ENCODE measurements around the gene CIART.
"Not testable (repeated sequence)": the region's sequence is repeated elsewhere in the genome, so short reads cannot be mapped to it uniquely, and the experiment has no call there.

Gene CIART

GRCh38 chr1:150237176-150237575, 45.2 kb upstream of the CIART start:
- no CpG with 5 or more reads among the region's 13 CpGs for WGBS (ENCODE audit: extremely low coverage, insufficient coverage, insufficient read length)
- not testable (repeated sequence) for H4K91ac ChIP-seq (ENCODE audit: low read depth, low read length); H3K36me3 ChIP-seq (ENCODE audit: control insufficient read depth in 1 of 2, insufficient read depth in 2 of 2, low read length in 2 of 2)

DNA sequence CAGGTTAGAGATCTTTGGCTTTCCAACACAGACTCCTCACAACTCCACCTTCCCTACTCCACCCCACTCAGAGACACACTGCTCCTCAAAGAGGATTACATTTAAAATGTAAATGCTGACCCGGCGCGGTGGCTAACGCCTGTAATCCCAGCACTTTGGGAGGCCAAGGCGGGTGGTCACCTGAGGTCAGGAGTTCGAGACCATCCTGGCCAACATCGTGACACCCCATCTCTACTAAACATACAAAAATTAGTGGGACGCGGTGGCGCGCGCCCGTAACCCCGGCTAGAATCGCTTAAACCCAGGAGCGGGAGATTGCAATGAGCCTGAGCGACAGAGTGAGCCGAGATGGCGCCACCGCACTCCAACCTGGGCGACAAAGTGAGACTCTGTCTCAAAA, 44.6 kb upstream of the CIART start:
- no peak for DNase-seq
- Histone ChIP-seq H2AK5ac (ENCODE audit: low read length) (no peak overlapping the region), H4K91ac (ENCODE audit: low read depth, low read length) (no peak overlapping the region), H3K9ac (ENCODE audit: low read length) (no peak overlapping the region), H3K4ac (ENCODE audit: low read depth, low read length) (no peak overlapping the region), H3K4me3 (ENCODE audit: low read depth, low read length) (no peak overlapping the region), H3K4me2 (ENCODE audit: low read length) (no peak overlapping the region), H3K23ac (ENCODE audit: low read length) (no peak overlapping the region), H4K12ac (ENCODE audit: low read depth, low read length) (no peak overlapping the region), H3K27ac (ENCODE audit: low read depth, low read length) (no peak overlapping the region), H3K4me1 (ENCODE audit: control insufficient read depth in 1 of 2, insufficient read depth in 2 of 2, low read length in 2 of 2) (no peaks in the 10 kb centered on the region), H3K18ac (ENCODE audit: low read length) (no peak overlapping the region), H2BK12ac (ENCODE audit: low read length) (no peak overlapping the region), H2BK5ac (ENCODE audit: low read depth, low read length, poor library complexity) (no peak overlapping the region), H2BK120ac (ENCODE audit: insufficient read depth, low read length, poor library complexity) (no peak overlapping the region), H2AFZ (ENCODE audit: insufficient read depth, low read length, poor library complexity) (no peak overlapping the region), H3K36me3 (ENCODE audit: control insufficient read depth in 1 of 2, insufficient read depth in 2 of 2, low read length in 2 of 2) (no peaks in the 10 kb centered on the region), H3K79me2 (ENCODE audit: control insufficient read depth, insufficient read depth, low read length, poor library complexity) (peaks cover 15% of the 10 kb centered on the region), H3K14ac (ENCODE audit: low read length) (no peak overlapping the region), H4K8ac (ENCODE audit: low read depth, low read length) (no peak overlapping the region), H3K79me1 (ENCODE audit: low read length) (peaks cover 17% of the 10 kb centered on the region), H3K9me3 (ENCODE audit: insufficient read depth, low read depth, low read length) (no peaks in the 10 kb centered on the region), H3K27me3 (ENCODE audit: insufficient read depth, low read length) (no peaks in the 10 kb centered on the region)
- WGBS (ENCODE audit: extremely low coverage, insufficient coverage, insufficient read length), result no CpG with 5 or more reads among the region's 21 CpGs

More at GRCh38 chr1:150237176-150237575, 45.2 kb upstream of the CIART start:
- not testable (repeated sequence) for H2AK5ac ChIP-seq (ENCODE audit: low read length); H3K9me3 ChIP-seq (ENCODE audit: insufficient read depth, low read depth, low read length); H2AFZ ChIP-seq (ENCODE audit: insufficient read depth, low read length, poor library complexity); H3K14ac ChIP-seq (ENCODE audit: low read length); H3K27me3 ChIP-seq (ENCODE audit: insufficient read depth, low read length); H4K12ac ChIP-seq (ENCODE audit: low read depth, low read length); H3K9ac ChIP-seq (ENCODE audit: low read length); H3K4me1 ChIP-seq (ENCODE audit: control insufficient read depth in 1 of 2, insufficient read depth in 2 of 2, low read length in 2 of 2); H2BK120ac ChIP-seq (ENCODE audit: insufficient read depth, low read length, poor library complexity); H3K4me3 ChIP-seq (ENCODE audit: low read depth, low read length); H3K23ac ChIP-seq (ENCODE audit: low read length); H2BK5ac ChIP-seq (ENCODE audit: low read depth, low read length, poor library complexity); H4K8ac ChIP-seq (ENCODE audit: low read depth, low read length); H2BK12ac ChIP-seq (ENCODE audit: low read length); DNase-seq; H3K27ac ChIP-seq (ENCODE audit: low read depth, low read length); H3K18ac ChIP-seq (ENCODE audit: low read length); H3K4ac ChIP-seq (ENCODE audit: low read depth, low read length); H3K4me2 ChIP-seq (ENCODE audit: low read length)
- Histone ChIP-seq H3K79me1 (ENCODE audit: low read length) (peaks cover 17% of the 10 kb centered on the region), H3K79me2 (ENCODE audit: control insufficient read depth, insufficient read depth, low read length, poor library complexity) (peaks cover 15% of the 10 kb centered on the region)

- Histone ChIP-seq H4K91ac (ENCODE audit: low read depth, low read length) (no peak overlapping the region), H3K18ac (ENCODE audit: low read length) (no peak overlapping the region), H4K12ac (ENCODE audit: low read depth, low read length) (no peak overlapping the region), H3K14ac (ENCODE audit: low read length) (no peak overlapping the region), H3K9ac (ENCODE audit: low read length) (no peak overlapping the region), H2AK5ac (ENCODE audit: low read length) (no peak overlapping the region), H3K27ac (ENCODE audit: low read depth, low read length) (no peak overlapping the region), H3K36me3 (ENCODE audit: control insufficient read depth in 1 of 2, insufficient read depth in 2 of 2, low read length in 2 of 2) (no peaks in the 10 kb centered on the region), H4K8ac (ENCODE audit: low read depth, low read length) (no peak overlapping the region), H3K4ac (ENCODE audit: low read depth, low read length) (no peak overlapping the region), H2BK120ac (ENCODE audit: insufficient read depth, low read length, poor library complexity) (no peak overlapping the region), H3K9me3 (ENCODE audit: insufficient read depth, low read depth, low read length) (no peaks in the 10 kb centered on the region), H3K79me1 (ENCODE audit: low read length) (no peaks in the 10 kb centered on the region), H3K4me1 (ENCODE audit: control insufficient read depth in 1 of 2, insufficient read depth in 2 of 2, low read length in 2 of 2) (no peaks in the 10 kb centered on the region), H3K79me2 (ENCODE audit: control insufficient read depth, insufficient read depth, low read length, poor library complexity) (no peaks in the 10 kb centered on the region), H2AFZ (ENCODE audit: insufficient read depth, low read length, poor library complexity) (no peak overlapping the region), H3K4me2 (ENCODE audit: low read length) (no peak overlapping the region), H3K23ac (ENCODE audit: low read length) (no peak overlapping the region), H2BK5ac (ENCODE audit: low read depth, low read length, poor library complexity) (no peak overlapping the region), H2BK12ac (ENCODE audit: low read length) (no peak overlapping the region), H3K27me3 (ENCODE audit: insufficient read depth, low read length) (no peaks in the 10 kb centered on the region), H3K4me3 (ENCODE audit: low read depth, low read length) (no peak overlapping the region)
- DNase-seq, result no peak
- WGBS (ENCODE audit: extremely low coverage, insufficient coverage, insufficient read length), result no CpG with 5 or more reads among the region's 3 CpGs
Measured at GRCh38 chr1:150243003-150243402, 39.4 kb upstream of the CIART start.

- Histone ChIP-seq H2BK120ac (ENCODE audit: insufficient read depth, low read length, poor library complexity) (no peak overlapping the region), H3K4ac (ENCODE audit: low read depth, low read length) (no peak overlapping the region), H3K9ac (ENCODE audit: low read length) (no peak overlapping the region), H3K27me3 (ENCODE audit: insufficient read depth, low read length) (no peaks in the 10 kb centered on the region), H3K23ac (ENCODE audit: low read length) (no peak overlapping the region), H3K9me3 (ENCODE audit: insufficient read depth, low read depth, low read length) (no peaks in the 10 kb centered on the region), H3K4me2 (ENCODE audit: low read length) (no peak overlapping the region), H3K36me3 (ENCODE audit: control insufficient read depth in 1 of 2, insufficient read depth in 2 of 2, low read length in 2 of 2) (no peaks in the 10 kb centered on the region), H3K14ac (ENCODE audit: low read length) (no peak overlapping the region), H3K4me1 (ENCODE audit: control insufficient read depth in 1 of 2, insufficient read depth in 2 of 2, low read length in 2 of 2) (no peaks in the 10 kb centered on the region), H4K91ac (ENCODE audit: low read depth, low read length) (no peak overlapping the region), H2BK12ac (ENCODE audit: low read length) (no peak overlapping the region), H3K27ac (ENCODE audit: low read depth, low read length) (no peak overlapping the region), H3K18ac (ENCODE audit: low read length) (no peak overlapping the region), H4K8ac (ENCODE audit: low read depth, low read length) (no peak overlapping the region), H3K79me2 (ENCODE audit: control insufficient read depth, insufficient read depth, low read length, poor library complexity) (no peaks in the 10 kb centered on the region), H2AK5ac (ENCODE audit: low read length) (no peak overlapping the region), H2BK5ac (ENCODE audit: low read depth, low read length, poor library complexity) (no peak overlapping the region), H2AFZ (ENCODE audit: insufficient read depth, low read length, poor library complexity) (no peak overlapping the region), H4K12ac (ENCODE audit: low read depth, low read length) (no peak overlapping the region), H3K4me3 (ENCODE audit: low read depth, low read length) (no peak overlapping the region), H3K79me1 (ENCODE audit: low read length) (no peaks in the 10 kb centered on the region)
- no peak for DNase-seq
- WGBS (ENCODE audit: extremely low coverage, insufficient coverage, insufficient read length), result no CpG with 5 or more reads among the region's 2 CpGs
Measured at GRCh38 chr1:150249936-150250335, 32.4 kb upstream of the CIART start.
